Prostate gland (tissue), 2 donors: ENCODE results near the gene DPY19L1.
"Not testable (repeated sequence)": the region's sequence is repeated elsewhere in the genome, so short reads cannot be mapped to it uniquely, and the experiment has no call there.

ENCODE experiments used
- CTCF ChIP-seq, 4 experiments: fragments of 200-600 bp in 2 of 4; fragments of 450-650 bp in 2 of 4; sonication (generic) in 2 of 4; IDR thresholded peaks; 1 replicate in 3 of 4; 2 replicates in 1 of 4; pipeline ENCODE4 v1.5.1; 2016 to 2019; ENCODE audit warnings: antibody characterized with exemption in 4 of 4, mild to moderate bottlenecking in 2 of 4, moderate library complexity in 2 of 4
- POLR2A ChIP-seq: fragments of 450-650 bp; IDR thresholded peaks from one replicate; pipeline ENCODE4 v1.6.1; 2016; ENCODE audit warnings: antibody characterized with exemption, mild to moderate bottlenecking
- POLR2AphosphoS5 ChIP-seq: sonication (generic); formaldehyde crosslinking; IDR thresholded peaks from one replicate; pipeline ENCODE4 v1.6.1; 2017; ENCODE audit warnings: antibody characterized with exemption

- TF ChIP-seq CTCF (IDR thresholded peaks at IDR 0.05); POLR2AphosphoS5; POLR2A: not testable (repeated sequence)
These were observed 101.5 kb downstream of the DPY19L1 start for GRCh38 chr7:34935735-34936165.
